NCI-H2227 (cell line): ENCODE measurements around the gene TELO2.
"Not testable (repeated sequence)": the region's sequence is repeated elsewhere in the genome, so short reads cannot be mapped to it uniquely, and the experiment has no call there.

Experiments used
- DNase-seq: peaks from one replicate; lab custom pipeline; 2025; ENCODE audit not compliant: unreplicated experiment; lab: John Stamatoyannopoulos, UW

Gene TELO2

GRCh38 chr16:1457489-1458245 lies 35.5 kb upstream of the TELO2 start:
- DNase-seq, result no peak

GRCh38 chr16:1458336-1458976 lies 34.7 kb upstream of the TELO2 start:
- no peak for DNase-seq

GRCh38 chr16:1458977-1459341 lies 34.2 kb upstream of the TELO2 start:
- DNase-seq, result no peak

DNA sequence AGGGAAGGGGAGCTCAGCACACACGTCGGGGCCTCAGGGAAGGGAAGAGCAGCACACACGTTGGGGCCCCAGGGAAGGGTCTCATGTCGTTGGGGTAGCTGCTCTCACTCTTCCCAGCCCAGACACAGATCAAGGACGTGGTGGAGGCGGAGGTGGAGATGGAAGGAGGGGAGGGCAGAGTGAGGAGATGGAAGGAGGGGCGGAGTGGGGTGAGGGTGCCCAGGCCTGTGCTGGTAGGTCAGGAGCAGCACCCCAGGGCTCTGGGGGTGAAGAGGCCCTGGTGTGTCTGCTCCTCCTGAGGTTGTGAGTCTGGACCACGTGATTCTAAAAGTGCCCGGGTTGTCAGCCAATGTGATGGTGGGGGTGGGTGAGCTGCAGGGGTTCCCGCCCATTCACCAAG lies 33.2 kb upstream of the TELO2 start:
- DNase-seq, result no peak

DNA sequence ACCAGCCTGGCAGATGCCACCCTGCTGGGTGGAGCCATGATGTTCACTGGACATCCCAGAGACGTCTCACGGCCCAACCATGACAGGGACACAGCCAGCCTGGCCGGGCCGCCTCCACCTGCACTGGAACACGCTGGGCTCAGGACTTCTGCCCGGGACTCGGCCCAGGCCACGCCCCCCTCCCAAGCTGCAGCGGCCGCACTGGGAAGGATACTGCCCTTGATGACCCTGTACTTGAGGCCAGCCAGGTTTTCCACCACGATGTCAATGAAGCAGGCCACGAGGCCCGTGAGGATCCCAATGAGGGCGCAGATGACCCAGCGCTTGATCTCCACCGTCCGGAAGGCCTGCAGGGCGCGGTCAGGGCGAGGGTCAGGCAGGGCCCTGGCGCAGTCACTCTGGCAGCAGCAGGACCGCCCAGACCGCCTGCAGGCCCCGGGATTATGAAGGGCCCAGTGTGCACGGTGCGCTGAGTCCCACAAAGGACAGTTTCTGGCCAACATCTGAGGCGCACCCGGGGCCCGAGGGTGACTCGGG lies 32.5 kb upstream of the TELO2 start:
- DNase-seq, result no peak

DNA sequence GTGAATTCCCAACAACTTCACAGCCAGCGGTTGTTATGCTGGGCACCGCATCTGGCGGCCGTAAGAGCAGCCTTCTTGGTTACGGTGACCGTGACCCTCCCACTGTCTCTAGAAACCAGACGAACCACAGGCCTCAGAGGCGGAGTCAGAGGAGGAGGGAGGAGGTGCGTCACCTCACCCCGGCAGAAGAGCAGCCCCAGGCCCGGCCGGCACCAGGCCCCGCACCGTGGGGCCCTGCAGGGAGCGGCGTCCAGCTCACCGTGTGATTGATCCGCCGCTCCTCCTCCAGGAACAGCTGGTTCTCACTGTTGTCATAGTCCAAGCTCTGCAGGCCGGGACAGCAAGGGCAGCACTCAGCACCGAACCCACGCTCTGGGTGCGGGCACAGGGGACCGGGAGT lies 32.0 kb upstream of the TELO2 start:
- no peak for DNase-seq

- no peak for DNase-seq
These were observed 28.8 kb upstream of the TELO2 start for GRCh38 chr16:1464196-1464893.

DNA sequence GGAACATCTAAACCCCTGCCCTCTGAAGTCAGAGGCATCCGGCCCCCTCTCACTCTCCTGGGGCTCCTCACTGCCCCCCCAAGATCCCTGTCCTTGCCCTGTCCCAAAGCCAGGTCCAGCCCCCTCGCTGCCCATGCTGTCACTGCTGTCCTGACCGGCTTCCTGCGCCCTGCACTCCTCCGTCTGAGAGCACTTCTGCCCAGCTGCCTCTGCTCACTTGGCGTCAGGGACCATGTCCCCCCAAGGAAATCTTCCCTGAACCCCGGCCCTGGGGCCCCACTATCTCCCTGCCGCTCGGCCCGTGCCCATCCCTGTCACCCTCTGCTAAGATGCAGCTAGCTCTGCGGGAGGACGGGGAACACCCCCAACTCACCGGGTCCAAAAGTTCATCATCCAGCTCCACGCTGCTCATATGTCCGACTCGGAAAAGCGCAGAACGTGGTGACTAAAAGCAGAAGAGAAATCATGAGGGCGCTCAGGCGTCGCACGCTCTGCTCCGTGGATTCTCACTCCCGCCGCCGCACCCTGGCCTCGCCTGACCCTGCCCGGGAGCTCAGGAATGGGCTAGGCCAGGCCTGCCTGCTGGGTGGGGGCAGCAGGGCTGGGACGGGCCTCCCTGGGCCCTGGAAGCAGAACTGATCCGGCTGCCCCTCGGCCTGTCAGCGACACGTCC lies 28.1 kb upstream of the TELO2 start:
- DNase-seq, result no peak

GRCh38 chr16:1465567-1465915 lies 27.6 kb upstream of the TELO2 start:
- DNase-seq, result no peak

GRCh38 chr16:1466054-1466453 lies 27.1 kb upstream of the TELO2 start:
- DNase-seq, result no peak

- DNase-seq, result no peak
These were observed 26.1 kb upstream of the TELO2 start for GRCh38 chr16:1466968-1467521.

- DNase-seq, result no peak
These were observed 24.7 kb upstream of the TELO2 start for GRCh38 chr16:1468426-1468810.

- not testable (repeated sequence) for DNase-seq
These were observed 24.0 kb upstream of the TELO2 start for GRCh38 chr16:1469141-1469540.

DNA sequence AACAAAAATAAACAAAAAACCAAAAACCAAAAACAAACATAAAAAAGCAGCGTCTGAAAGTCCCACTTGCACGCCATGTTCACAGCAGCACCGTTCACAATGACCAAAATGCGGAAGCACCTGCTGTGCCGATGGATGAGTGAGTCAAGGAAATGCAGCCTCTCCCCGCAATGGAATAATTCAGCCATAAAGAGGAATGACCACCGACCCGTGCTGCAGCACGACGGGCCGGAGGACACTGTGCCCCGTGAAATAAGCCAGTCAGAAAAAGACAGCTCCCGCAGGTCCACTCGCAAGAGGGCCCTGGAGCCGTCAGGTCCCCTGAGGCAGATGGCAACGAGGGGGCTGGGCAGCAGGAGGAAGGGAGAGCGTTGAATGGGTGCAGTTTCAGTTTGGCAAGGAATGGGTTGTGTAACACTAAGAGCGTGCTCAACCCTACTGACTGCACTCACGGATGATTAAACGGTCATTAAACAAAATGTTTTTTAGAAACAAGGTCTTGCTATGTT lies 23.4 kb upstream of the TELO2 start:
- no peak for DNase-seq

DNA sequence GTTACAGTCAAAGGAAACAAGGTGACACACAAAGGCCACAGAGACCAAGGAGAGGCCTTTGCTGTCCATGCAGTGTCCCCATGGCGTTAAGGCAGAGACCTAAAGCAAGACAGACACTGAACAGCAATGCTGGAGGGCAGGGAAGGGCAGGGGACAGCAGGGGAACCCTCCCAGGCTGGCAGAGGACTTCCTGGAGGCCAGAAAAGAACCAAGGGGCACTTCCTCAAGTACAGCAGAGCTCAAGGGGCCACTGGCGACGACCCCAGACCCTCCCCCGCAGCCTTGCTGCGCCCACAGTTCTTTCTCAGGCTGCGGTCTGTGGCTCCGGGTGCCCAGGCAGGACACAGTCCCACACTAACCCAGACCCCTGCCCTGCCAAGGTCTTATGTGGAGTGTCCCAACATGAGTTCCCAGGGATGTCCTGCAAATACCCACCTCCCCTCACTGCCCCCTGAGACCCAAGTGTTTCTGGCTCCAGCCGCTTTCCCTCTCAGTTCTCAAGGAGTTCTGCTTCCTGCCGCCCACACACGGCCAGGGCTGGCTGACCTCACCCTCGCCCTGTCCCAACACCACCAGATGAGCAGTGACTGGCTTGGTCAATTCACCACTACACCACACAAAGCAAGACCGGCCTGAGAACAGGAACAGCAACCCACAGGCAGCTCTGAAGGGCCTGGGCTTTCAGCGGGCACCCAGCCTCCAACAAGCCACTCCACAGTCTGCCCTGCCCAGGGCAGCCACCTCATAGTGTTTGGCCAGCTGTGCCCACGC lies 22.5 kb upstream of the TELO2 start:
- no peak for DNase-seq

GRCh38 chr16:1471569-1472194 lies 21.5 kb upstream of the TELO2 start:
- DNase-seq, result no peak

GRCh38 chr16:1472974-1473373 lies 20.2 kb upstream of the TELO2 start:
- no peak for DNase-seq

DNA sequence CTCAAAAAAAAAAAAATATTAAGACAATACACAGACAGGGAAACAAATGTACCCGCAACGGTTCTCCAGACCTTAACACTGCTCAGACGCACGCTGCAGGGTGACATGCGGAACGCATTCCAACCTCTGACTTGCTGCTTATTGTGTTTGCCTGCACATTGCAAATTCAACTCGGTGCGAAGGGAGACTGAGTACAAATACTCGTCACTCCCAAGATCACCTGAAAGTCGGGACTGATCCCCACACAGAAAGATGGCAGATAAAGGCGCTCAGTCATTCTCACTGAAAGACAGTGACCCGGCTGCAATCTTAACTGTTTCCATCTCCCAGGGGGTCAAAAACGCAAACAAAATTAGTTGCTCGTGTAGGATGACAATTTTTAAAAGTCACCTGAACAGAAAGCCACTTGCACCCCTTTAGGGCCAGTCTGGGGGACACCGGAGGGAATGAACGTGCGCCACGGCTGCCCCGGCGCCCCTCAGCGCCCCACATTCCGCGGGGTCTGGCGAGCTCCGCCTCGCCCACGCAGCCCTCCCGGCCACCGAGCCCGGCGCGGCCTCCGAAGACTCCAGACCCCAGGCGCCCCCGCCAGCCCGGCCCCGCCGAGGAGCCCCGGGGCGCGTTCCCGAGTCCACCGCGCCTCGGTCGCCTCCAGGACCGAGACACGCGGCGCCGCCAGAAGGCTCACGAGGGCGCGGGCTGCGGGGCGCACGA lies 18.9 kb upstream of the TELO2 start:
- no peak for DNase-seq
